Measurements from ENCODE around the gene NUP85.

The NUP85 gene

GRCh38 chr17:75174996-75175395 lies 30.5 kb upstream of the NUP85 start:
- Histone ChIP-seq H3K4me1 (peaks cover 15 to 39% (median 28%) of the 10 kb centered on the region in 10 experiments), H3K36me3 (peaks cover 88 to 100% (median 96%) of the 10 kb centered on the region in 11 experiments), H3K4me3 (no peak overlapping the region), H3K9ac (no peak overlapping the region), H3K4me2 (no peak overlapping the region), H3K27me3 (no peaks in the 10 kb centered on the region), H3K27ac (no peak overlapping the region), H4K20me1 (peaks cover 80 to 100% (median 98%) of the 10 kb centered on the region in 11 experiments; a peak in 21 of 22 replicates), H3K9me3 (replicated peaks in 1 of 11) (no peaks in the 10 kb centered on the region)
- no peak for TF ChIP-seq Cebpa-rat (IDR thresholded peaks at IDR 0.05)

GRCh38 chr17:75176625-75177024 lies 28.9 kb upstream of the NUP85 start:
- no peak overlapping the region for H3K4me3 ChIP-seq
- peak overlapping the region in 5 of 11 experiments; percentile 18 to 35 (median 26); a peak in 5 of 22 replicates for H3K9ac ChIP-seq
- H3K4me2 ChIP-seq = peak overlapping the region in 6 of 11 experiments; percentile 1 to 32 (median 16); a peak in 3 of 22 replicates
- H3K4me1 ChIP-seq = peaks cover 26 to 49% (median 38%) of the 10 kb centered on the region in 10 experiments
- H3K27me3 ChIP-seq = no peaks in the 10 kb centered on the region
- peaks cover 82 to 94% (median 89%) of the 10 kb centered on the region in 11 experiments for H3K36me3 ChIP-seq
- H3K9me3 ChIP-seq (replicated peaks in 1 of 11) = no peaks in the 10 kb centered on the region
- TF ChIP-seq Cebpa-rat (IDR thresholded peaks at IDR 0.05) = no peak
- H3K27ac ChIP-seq = no peak overlapping the region
- peaks cover 85 to 100% (median 98%) of the 10 kb centered on the region in 11 experiments; a peak in 21 of 22 replicates for H4K20me1 ChIP-seq

GRCh38 chr17:75178453-75178852 lies 27.0 kb upstream of the NUP85 start:
- peaks cover 84 to 90% (median 89%) of the 10 kb centered on the region in 11 experiments; a peak in 21 of 22 replicates for H4K20me1 ChIP-seq
- peaks cover 71 to 76% (median 75%) of the 10 kb centered on the region in 11 experiments for H3K36me3 ChIP-seq
- no peaks in the 10 kb centered on the region for H3K9me3 ChIP-seq (replicated peaks in 1 of 11)
- TF ChIP-seq Cebpa-rat (IDR thresholded peaks at IDR 0.05) = no peak
- H3K4me1 ChIP-seq = peaks cover 28 to 53% (median 42%) of the 10 kb centered on the region in 10 experiments
- no peak overlapping the region for H3K27ac ChIP-seq
- peak overlapping the region in 8 of 11 experiments; percentile 18 to 97 (median 84); a peak in 9 of 22 replicates for H3K4me2 ChIP-seq
- H3K4me3 ChIP-seq = no peak overlapping the region
- H3K27me3 ChIP-seq = no peaks in the 10 kb centered on the region
- H3K9ac ChIP-seq = peak overlapping the region in 4 of 11 experiments; percentile 7 to 41 (median 30); a peak in 3 of 22 replicates

- Histone ChIP-seq H4K20me1 (peaks cover 61 to 63% (median 62%) of the 10 kb centered on the region in 11 experiments; a peak in 21 of 22 replicates), H3K9me3 (replicated peaks in 1 of 11) (no peaks in the 10 kb centered on the region), H3K4me2 (peak overlapping the region; percentile 74 to 97 (median 88)), H3K36me3 (peaks cover 44 to 50% (median 48%) of the 10 kb centered on the region in 11 experiments), H3K27ac (peak overlapping the region; percentile 98 to 100 (median 100)), H3K4me1 (peaks cover 37 to 53% (median 44%) of the 10 kb centered on the region in 10 experiments), H3K9ac (peak overlapping the region; percentile 98 to 100 (median 99)), H3K27me3 (no peaks in the 10 kb centered on the region), H3K4me3 (peak overlapping the region; percentile 91 to 100 (median 98))
- no peak for TF ChIP-seq Cebpa-rat (IDR thresholded peaks at IDR 0.05)
Measured at GRCh38 chr17:75181110-75181509, 24.4 kb upstream of the NUP85 start.

GRCh38 chr17:75181608-75182318 lies 23.7 kb upstream of the NUP85 start:
- no peaks in the 10 kb centered on the region for H3K27me3 ChIP-seq
- peaks cover 35 to 46% (median 38%) of the 10 kb centered on the region in 10 experiments for H3K4me1 ChIP-seq
- peaks cover 54 to 57% (median 56%) of the 10 kb centered on the region in 11 experiments; a peak in 21 of 22 replicates for H4K20me1 ChIP-seq
- peak overlapping the region; percentile 98 to 100 (median 99) for H3K9ac ChIP-seq
- H3K9me3 ChIP-seq (replicated peaks in 1 of 11) = no peaks in the 10 kb centered on the region
- H3K36me3 ChIP-seq = peaks cover 38 to 43% (median 41%) of the 10 kb centered on the region in 11 experiments
- H3K4me2 ChIP-seq = peak overlapping the region; percentile 74 to 97 (median 88)
- TF ChIP-seq Cebpa-rat (IDR thresholded peaks at IDR 0.05) = no peak
- peak overlapping the region; percentile 98 to 100 (median 100) for H3K27ac ChIP-seq
- H3K4me3 ChIP-seq = peak overlapping the region; percentile 91 to 100 (median 98)

GRCh38 chr17:75182319-75182568 lies 23.2 kb upstream of the NUP85 start:
- H3K27me3 ChIP-seq = no peaks in the 10 kb centered on the region
- peak overlapping the region; percentile 98 to 100 (median 100) for H3K27ac ChIP-seq
- no peak for TF ChIP-seq Cebpa-rat (IDR thresholded peaks at IDR 0.05)
- H3K4me2 ChIP-seq = peak overlapping the region; percentile 74 to 97 (median 88)
- H3K9me3 ChIP-seq (replicated peaks in 1 of 11) = no peaks in the 10 kb centered on the region
- peaks cover 49 to 52% (median 51%) of the 10 kb centered on the region in 11 experiments; a peak in 21 of 22 replicates for H4K20me1 ChIP-seq
- peaks cover 34 to 41% (median 36%) of the 10 kb centered on the region in 10 experiments for H3K4me1 ChIP-seq
- H3K4me3 ChIP-seq = peak overlapping the region; percentile 91 to 100 (median 98)
- H3K9ac ChIP-seq = peak overlapping the region; percentile 98 to 100 (median 99)
- H3K36me3 ChIP-seq = peaks cover 33 to 38% (median 37%) of the 10 kb centered on the region in 11 experiments

- no peak for TF ChIP-seq Cebpa-rat (IDR thresholded peaks at IDR 0.05)
- H3K4me1 ChIP-seq = peaks cover 32 to 40% (median 35%) of the 10 kb centered on the region in 10 experiments
- peaks cover 27 to 33% (median 31%) of the 10 kb centered on the region in 11 experiments for H3K36me3 ChIP-seq
- H3K4me3 ChIP-seq = peak within 1 kb of the TSS; percentile 91 to 100 (median 98)
- H4K20me1 ChIP-seq = peaks cover 44 to 46% (median 45%) of the 10 kb centered on the region in 11 experiments; a peak in 21 of 22 replicates
- no peaks in the 10 kb centered on the region for H3K27me3 ChIP-seq
- peak within 1 kb of the TSS; percentile 98 to 100 (median 100) for H3K27ac ChIP-seq
- H3K4me2 ChIP-seq = peak within 1 kb of the TSS; percentile 74 to 97 (median 88)
- no peaks in the 10 kb centered on the region for H3K9me3 ChIP-seq (replicated peaks in 1 of 11)
- peak within 1 kb of the TSS; percentile 98 to 100 (median 99) for H3K9ac ChIP-seq
Measured at GRCh38 chr17:75182569-75183436, 22.7 kb upstream of the NUP85 start, which contains the start of gene SUMO2. Gene SUMO2, minus strand, starts transcription at chr17:75182959. Its CDS starts 125 bp downstream, at chr17:75182834.

GRCh38 chr17:75183999-75184884 lies 21.2 kb upstream of the NUP85 start:
- H3K4me3 ChIP-seq = no peak overlapping the region
- peak overlapping the region in 1 of 11 experiments; percentile 99; a peak in 1 of 22 replicates for H3K9ac ChIP-seq
- no peaks in the 10 kb centered on the region for H3K9me3 ChIP-seq (replicated peaks in 1 of 11)
- H3K4me2 ChIP-seq = peak overlapping the region in 10 of 11 experiments; percentile 44 to 80 (median 74); a peak in 13 of 22 replicates
- H3K36me3 ChIP-seq = peaks cover 13 to 18% (median 17%) of the 10 kb centered on the region in 11 experiments
- no peaks in the 10 kb centered on the region for H3K27me3 ChIP-seq
- peak overlapping the region in 7 of 11 experiments; percentile 98 to 100 (median 99); a peak in 7 of 22 replicates for H3K27ac ChIP-seq
- no peak for TF ChIP-seq Cebpa-rat (IDR thresholded peaks at IDR 0.05)
- peaks cover 29 to 32% (median 31%) of the 10 kb centered on the region in 11 experiments; a peak in 20 of 22 replicates for H4K20me1 ChIP-seq
- peaks cover 23 to 36% (median 26%) of the 10 kb centered on the region in 10 experiments for H3K4me1 ChIP-seq
